GM21723 (cell line): Measurements from ENCODE around the gene NKG7.
"Not testable (repeated sequence)": the region's sequence is repeated elsewhere in the genome, so short reads cannot be mapped to it uniquely, and the experiment has no call there.

Experiments
- ATAC-seq: cut with Tn5 transposase; IDR thresholded peaks from one replicate; pipeline ENCODE4 v1.9.1; 2021; ENCODE audit warnings: mild to moderate bottlenecking, moderate library complexity; ENCODE audit not compliant: unreplicated experiment

The NKG7 gene, protein sequence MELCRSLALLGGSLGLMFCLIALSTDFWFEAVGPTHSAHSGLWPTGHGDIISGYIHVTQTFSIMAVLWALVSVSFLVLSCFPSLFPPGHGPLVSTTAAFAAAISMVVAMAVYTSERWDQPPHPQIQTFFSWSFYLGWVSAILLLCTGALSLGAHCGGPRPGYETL

DNA sequence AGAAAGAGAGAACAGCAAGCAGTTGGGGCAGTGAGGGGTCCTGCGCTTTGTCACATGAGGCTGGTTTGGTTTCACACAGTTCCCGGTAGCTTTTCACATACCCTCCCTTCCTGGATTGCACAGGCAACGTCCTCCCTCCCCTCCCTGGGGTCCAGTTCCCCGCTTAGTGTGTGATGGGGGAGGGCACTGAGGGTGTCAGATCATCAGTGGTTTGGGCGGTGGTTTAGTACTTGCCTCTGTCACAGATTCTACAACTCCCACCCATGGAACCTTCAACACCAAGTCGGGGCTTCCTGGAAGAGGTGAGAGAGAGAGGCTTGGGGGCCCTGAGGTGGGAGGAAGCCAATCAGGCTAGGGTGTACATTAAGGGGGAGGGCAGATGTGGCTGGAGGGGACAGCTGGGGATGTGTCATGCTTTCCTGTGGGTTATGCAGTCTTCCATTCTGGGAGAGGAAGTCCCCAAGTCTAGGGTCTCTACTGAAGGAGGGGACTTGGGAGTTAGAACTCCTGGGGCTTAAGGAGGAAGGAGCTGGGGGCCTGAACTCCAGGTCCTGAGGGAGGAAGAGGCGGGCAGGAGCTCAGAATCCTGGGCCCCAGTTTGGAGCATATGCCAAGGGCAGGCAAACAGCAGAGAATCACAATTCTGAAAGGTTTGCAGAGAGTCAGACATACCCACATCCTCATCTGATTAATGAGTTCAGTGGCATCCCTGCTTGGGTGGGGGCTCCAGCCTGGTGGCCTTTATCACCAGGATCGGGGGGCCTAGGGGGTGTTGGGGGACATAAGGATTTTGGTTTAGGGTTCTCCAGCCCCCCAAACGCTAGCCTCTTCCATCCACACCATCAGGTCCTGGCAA lies at the start of gene NKG7:
TSS of gene NKG7 (minus strand) at position 6 of the 856 bp plus-strand sequence. CDS start 119 bp downstream, outside the sequence.
- no peak for ATAC-seq

DNA sequence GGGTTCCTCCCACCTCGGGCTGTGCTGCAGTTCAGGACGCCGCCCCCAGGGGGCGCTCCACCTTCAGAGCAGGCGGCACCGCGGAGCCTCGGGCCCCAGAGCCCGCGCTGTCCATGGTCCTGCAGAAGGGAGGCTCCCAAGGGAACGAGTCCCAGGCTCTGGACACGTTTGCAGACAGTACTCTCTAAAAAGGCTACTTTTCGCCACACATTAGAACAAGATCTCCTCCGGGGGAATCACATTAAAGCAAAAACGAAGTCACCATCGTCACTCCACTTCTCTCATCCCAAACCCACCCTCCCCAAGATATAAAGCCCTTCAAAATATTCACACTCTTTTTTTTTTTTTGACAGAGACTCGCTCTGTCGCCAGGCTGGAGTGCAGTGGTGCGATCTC lies 49.6 kb upstream of the NKG7 start:
- no peak for ATAC-seq

DNA sequence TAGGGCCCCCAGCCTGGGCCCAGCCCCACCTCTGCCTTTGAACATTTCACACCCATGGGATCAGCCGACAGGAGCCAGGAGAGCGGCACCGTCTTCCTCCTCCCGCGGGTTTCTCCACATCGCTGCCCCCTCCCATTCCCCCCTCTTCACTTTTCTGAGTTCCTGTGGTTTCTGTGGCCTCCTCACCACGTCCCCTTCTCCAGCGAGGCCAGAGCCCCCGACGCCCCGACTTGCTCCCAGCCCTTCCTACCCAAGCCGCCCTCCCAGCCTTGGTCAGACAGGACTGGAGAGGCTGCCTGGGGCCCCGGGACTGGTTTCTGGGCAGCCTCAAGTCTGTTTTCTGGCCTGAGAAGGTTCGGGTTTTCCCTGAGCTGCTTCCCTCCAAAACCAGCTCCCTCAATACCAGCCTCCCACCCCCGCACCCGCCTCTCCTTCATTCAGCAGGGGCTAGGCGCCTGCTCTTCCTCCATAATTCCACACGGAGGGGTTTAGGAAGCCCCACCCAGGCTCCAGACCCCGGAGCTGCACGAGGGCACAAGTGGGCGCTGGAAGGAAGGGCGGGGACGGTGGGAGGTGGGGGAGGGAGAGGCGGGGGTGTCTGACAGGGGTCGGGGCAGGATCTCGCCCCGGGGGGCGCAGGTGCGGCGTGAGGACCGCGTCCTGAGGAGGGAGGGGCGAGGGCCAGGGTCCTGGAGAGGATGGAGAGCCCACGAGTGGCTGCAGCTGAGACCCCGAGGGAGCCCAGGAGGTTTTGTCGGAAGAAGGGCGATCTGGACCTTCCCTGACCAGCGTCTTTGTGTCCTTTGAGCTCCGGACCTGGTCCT lies 49.0 kb upstream of the NKG7 start:
- no peak for ATAC-seq

DNA sequence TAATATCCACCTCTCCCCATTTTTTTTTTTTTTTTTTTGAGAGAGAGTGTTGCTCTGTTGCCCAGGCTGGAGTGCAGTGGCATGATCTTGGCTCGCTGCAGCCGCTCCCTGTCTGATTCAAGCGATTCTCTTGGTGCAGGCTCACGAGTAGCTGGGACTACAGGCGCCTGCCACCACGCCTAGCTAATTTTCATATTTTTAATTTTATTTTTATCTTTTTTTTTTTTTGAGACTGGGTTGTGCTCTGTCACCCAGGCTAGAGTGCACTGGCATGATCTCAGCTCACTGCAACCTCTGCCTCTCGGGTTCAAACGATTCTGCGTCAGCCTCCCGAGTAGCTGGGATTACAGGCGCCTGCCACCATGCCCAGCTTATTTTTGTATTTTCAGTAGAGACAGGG lies 48.1 kb upstream of the NKG7 start:
- ATAC-seq: not testable (repeated sequence)

DNA sequence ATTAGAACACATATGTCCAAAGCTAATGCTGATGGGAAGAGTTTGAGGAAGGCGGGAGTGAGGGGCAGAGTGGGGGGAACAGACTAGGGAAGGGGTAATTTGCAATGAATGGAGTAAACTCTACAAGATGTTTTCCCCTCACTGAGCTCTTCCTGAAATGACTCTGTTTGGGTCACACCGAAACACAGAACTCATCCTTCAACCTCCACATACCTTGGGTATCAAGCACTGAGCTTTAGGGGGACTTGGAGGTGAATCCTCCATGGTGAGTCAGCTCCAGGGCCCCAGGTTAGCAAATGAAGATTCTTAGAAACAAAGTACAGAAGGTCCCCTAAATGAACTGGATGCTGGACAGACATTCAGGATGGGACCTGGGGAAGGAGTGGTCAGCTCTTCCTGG lies 46.3 kb upstream of the NKG7 start:
- no peak for ATAC-seq

DNA sequence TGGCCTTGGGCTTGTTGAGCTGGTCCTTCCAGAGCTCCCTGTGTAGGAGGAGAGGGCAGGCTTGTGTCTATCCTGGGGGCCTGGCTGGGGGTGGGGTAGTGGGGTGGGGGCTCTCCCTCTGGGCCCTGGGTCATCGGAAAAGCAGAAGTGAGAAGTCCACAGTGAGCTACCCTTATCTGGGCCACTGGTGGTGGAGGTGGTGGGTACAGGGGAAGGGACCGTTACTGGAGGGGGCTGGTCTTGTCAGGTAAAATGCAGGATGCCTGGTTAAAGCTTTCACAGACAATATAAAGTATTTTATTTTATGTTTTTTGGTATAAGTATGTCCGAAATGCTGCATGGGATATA lies 45.3 kb upstream of the NKG7 start:
- no peak for ATAC-seq

DNA sequence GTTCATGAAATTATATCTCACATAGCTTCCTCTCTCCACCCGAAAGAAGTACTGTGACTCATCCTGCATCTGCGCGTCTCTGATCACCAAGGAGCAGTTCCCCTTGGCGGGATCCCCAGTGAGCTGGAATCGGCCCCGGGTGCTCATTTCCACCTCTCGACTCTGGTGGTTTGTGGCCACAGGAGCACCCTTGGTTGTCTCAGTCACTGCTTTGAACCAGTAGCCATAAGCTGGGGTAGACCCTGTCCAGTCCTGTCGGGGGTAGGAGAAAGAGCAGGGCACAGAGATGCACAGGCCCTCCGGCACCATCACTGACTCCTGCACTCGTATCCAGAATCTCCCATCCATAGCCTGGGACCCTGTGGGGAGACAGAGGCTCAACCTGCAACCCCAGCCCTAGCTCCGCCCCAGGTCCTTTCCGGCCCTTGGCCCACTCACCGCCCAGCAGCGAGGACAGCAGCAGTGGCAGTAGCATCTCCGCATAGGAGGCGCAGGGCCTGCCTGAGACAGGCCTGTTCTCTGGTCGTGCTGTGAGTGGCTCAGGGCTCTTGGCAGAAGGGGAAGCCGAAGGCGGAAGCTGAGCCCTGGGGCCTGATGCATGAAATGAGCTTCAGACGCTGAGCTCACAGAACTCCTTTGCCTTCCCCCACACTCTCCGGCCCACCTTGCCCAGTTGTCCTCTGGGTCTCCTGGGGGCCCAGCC lies 44.8 kb upstream of the NKG7 start, which contains the start of gene SIGLEC10:
TSS of gene SIGLEC10 (minus strand) at position 536 of the 703 bp plus-strand sequence. CDS start at position 475, 61 bp downstream.
- no peak for ATAC-seq

DNA sequence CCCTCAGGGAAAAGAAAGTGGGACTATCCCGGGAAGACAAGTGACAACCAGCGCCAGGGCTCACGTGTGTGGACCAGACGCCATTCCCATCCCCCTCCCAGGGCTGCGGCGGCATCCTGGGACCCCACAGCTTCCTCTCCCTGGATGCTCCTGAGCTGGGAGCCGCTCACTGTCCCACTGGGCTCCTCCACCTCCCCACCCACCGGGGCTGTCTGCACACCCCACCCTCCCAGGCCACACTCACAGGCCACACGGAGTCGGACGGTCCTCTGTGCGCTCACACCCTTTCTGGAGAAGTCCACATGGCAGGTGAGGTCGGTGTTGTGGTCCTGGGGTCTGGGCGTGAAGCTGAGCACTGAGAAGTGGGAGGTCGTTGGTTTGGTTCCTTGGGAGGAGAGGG lies 44.0 kb upstream of the NKG7 start:
- not testable (repeated sequence) for ATAC-seq

DNA sequence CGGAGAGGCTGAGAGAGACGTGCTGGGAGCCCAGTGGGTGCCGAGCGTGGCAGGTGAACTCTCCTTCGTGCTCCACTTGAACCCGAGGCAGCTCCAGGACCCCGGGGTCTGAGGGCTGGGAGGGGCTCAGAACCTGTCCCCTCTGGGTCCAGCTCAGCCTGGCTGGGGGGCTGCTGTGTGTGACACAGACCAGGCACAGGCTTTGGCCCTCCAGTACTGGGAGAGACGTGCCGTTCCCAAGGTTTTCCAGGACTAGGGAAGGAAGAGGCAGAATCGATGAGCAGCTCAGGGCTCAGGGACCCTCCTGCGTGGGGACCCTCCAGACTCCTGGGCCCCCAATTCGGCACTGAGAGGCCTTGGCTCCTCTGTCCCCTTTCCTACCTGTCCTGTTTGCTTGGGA lies 42.7 kb upstream of the NKG7 start:
- ATAC-seq: no peak

DNA sequence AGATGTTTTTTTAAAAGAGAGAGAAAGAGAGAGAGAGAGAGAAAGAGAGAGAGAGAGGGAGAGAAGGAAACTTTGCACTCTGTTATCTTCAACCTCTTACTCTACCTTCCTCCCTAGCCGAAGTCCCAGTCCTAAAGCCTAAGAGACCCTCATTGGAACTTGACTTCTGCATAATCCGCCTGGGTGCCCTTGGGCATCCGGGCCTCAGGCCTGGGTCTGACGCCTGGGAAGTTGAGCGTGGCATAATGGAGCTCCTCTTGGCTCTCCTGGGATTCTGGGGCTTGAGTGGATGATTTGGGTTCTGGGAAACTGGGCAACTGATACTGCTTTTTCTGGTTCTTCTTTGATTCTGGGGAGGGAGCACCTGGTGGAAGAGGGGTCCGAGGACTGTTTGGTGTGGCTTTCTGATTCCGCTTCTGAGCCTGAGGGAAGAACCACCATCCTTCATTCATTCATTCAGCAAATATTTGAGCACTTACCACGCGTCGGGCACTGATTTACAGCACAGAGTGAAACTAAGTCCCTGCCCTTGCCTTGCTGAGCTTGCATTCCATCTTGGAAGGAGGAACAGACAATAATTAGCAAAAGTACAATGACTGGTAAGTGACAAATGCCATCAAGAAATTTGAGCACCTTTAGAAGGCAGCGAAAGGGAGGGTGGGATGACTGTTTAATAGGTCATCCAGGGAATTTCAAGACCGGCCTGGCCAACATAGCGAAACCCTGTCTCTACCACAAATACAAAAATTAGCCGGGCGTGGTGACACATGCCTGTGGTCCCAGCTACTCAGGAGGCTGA lies 38.7 kb upstream of the NKG7 start:
- no peak for ATAC-seq

DNA sequence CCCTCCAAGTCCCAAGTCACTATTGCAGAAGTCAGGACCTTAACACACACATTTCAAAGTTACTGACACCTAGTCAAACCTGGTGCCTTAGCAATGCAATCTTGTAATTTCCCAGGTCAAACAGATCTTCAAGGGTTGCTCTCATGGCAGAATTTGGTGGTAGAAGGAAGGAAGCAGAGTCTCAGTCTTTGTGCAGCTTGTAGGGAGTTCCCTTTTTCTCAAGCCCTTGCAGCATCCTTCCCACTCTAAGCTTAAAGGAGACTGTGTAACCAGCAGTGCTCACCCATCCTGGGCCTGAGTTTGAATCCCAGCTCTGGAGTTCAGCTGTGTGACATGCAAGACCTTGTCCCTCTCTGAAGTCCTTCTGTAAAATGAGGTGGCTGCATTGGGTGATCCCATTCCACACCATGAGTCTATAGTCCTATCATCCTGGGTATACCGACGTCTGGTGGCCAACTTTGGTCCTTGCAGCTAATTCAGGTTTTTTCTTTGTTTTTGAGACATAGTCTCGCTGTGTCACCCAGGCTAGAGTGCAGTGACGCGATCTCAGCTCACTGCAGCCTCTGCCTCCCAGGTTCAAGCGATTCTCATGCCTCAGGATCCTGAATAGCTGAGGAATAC lies 35.2 kb upstream of the NKG7 start:
- ATAC-seq: no peak

DNA sequence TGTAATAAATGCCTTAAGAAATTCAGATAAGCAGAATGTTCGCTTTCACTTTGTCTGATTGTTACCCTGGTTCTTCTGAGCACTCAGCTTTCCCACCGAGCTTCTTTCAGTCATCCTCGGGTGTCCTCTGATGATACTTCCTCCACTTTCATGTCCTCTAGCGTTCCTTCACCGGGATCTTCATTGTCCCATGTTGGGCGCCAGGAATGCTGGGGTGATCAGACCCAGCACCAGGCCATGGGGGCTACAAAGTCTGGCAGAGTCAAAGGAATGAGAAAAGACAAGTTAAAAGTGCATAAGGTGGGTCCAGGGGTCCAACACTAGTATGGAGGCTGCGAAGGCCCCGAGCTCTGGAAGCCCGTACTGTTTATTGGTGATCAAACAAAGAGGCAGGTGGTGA lies 29.7 kb upstream of the NKG7 start:
- no peak for ATAC-seq

DNA sequence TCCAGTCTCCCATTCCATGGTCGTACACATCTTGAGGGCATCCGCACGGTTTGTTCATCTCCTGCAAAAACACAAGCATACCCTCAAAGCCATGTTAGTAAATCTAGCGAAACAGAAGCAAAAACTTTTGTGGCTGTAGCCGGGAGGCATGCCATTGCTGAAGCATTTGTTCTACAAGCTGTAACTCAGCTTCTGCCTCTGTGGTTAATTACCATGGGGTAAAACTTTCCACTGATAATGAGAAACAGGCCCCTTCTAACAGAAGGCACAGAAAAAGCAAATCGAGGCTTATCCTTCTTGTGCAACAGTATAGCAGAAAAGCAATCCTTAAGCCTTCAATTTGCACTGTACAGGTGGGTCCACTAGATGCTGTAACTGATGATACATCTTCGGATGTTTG lies 27.5 kb upstream of the NKG7 start:
- not testable (repeated sequence) for ATAC-seq

DNA sequence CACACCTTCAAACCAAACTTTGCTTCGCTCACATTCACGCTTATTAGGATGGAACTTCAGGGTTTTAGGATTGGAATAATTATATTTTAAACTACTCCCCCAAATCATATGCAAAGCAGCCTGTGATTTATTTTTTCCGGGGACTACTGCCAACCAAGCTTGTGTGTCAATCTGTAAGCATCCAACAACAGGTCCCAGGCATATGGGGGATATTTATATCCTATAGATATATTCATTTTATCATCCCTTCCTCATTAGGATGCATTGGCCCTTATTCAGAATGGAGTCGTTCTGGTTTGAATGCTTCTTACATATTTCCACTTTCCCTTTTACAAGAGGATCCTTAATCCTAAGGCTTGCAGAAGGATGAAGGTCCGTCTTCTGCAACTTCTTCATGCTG lies 26.8 kb upstream of the NKG7 start:
- ATAC-seq: no peak

DNA sequence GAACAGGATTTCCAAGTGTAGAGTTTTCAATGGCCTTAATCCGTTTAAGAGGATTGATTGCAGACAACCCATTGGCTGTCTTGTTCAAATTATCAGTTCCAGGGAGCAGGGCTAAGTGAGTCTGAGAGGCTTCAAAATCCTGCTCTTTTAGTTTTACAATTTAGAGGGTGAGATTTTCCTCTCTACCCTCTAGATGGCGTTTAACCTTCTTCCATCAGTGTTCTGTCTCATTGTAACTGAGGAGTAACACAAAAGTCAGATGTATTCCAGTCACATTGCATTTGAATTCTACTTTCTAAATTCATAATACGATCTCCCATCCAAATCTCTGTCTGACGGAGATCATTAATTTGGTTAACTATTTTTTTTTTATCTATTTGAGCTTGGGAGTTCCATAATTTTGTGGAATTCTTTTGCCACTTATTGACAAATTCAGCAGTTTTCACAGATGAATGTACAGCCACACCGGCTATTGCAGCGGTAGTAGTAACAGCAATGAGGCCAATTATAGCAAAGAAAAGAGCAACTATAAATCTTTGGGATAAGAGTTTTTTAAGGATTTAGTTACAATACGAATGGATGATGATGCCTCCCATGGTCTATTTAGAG lies 25.7 kb upstream of the NKG7 start:
- ATAC-seq: no peak

DNA sequence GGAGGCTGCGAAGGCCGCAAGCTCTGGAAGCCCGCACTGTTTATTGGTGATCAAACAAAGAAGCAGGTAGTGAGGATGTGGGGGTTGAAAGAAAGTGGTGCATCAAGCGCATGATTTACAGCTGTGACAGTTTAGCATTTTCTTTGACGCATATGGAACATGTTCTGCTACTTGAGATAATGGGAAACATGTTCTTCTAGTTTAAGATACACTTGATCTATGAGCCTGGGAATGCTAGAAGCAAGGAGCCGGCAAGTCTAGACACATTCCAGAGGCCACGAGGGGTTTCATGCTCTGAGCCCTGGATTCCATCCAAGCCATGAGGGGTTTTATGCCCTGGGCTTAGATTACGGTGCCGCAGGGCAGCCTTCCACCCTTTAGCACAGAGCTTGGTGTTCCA lies 25.0 kb upstream of the NKG7 start:
- ATAC-seq: not testable (repeated sequence)

DNA sequence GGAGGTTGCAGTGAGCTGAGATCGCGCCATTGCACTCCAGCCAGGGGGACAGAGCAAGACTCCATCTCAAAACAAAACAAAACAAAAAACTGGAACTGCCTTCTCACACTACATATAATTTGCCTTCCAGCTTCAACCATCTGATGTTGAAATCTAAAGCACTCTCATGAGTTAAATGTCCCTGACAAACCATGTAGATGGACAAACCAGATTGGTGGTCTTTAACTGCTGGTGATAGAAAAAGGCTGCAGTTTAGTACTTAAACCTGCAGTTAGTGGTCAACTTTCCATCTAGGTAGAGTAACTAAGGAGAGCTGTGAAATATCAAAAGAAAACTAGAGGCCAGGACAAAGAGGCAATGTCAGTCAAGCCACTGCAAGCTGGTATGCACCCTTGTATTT lies 23.7 kb upstream of the NKG7 start:
- ATAC-seq: no peak

DNA sequence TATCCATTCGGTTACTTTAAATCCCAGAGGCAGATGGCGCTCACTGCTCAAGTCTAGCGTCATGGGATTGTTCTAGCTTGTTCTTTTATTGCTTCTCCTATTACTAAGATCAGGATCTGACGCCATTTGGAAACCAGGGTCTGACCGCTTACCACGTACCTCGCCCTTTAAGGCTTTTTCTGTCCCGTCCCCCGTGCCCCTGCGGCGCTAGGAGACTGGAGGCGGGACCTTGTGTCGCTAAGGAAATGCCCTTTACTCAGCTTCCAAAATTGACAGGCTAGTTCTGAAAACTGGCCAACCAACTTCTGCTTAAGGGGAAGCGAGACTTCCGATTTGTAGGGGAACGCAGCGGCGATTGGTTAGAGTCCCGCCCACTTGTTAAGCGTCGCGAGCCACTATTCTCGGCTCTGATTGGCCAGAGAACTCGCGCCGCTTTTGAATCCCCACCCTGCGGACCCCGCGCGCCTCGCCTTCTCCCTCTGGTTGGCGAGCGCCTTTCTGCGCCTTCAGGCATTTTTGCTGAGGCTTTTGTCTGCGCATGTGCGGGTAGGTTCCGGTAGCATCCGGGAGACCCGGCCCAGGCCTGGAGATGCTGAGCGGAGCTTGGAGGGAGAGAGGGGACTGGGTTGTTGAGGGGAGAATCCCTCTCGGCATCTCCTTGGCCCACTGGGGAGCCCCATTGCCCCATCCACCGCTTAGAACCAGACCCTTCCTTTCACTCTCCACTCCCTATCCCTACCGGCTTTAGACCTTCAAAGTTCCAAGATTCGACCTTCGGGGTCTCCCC lies 21.8 kb upstream of the NKG7 start:
- peak; percentile 86 for ATAC-seq

DNA sequence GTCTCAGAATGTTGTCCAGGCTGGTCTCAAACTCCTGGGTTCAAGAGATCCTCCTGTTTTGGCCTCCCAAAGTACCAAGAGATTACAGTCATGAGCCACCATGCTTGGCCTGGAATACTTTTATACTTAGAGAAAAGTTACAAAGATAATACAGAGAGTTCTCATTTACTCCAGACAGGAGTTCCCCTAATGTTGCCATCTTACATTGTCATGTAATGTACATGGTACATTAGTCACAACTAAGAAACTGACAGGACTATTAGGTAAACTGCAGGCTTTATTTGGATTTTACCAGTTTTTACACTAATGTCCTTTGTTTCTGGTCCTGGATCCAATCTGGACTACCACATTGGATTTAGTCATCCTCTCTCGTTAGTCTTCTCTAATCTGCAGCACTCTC lies 20.2 kb upstream of the NKG7 start:
- no peak for ATAC-seq
